HepG2 (cell line): ENCODE data around the gene MARCHF9. TPM values are rescaled to one million over a fixed set of nuclear protein-coding genes. Genes with fewer than 3 reads are reported as not detected.

Experiments
- CBX2 ChIP-seq, 2 experiments: fragments of 200-600 bp in 1 of 2; sonication (generic); formaldehyde crosslinking in 1 of 2; IDR thresholded peaks; 2 replicates each; pipeline versions ENCODE4 v1.7.0 to v1.8.1; 2018 to 2022; ENCODE audit warnings: low read depth in 2 of 2, low read length in 1 of 2, mild to moderate bottlenecking in 1 of 2, missing genetic modification reagents in 1 of 2
- CEBPG ChIP-seq: IDR thresholded peaks from 2 replicates; pipeline ENCODE4 v1.6.1; 2016
- CHCHD3 ChIP-seq: sonication (generic); formaldehyde crosslinking; IDR thresholded peaks from 2 replicates; pipeline ENCODE4 v1.8.0; 2022; ENCODE audit warnings: mild to moderate bottlenecking, missing genetic modification reagents, moderate library complexity
- FIP1L1 ChIP-seq: fragments of 200-400 bp; formaldehyde crosslinking; IDR thresholded peaks from 2 replicates; pipeline ENCODE4 v1.6.1; 2018; ENCODE audit warnings: low read depth, mild to moderate bottlenecking, low read length, moderate library complexity, borderline replicate concordance; ENCODE audit not compliant: insufficient read depth
- GMEB2 ChIP-seq: IDR thresholded peaks from 2 replicates; pipeline ENCODE4 v1.6.1; 2016; ENCODE audit warnings: missing biosample characterization, missing genetic modification reagents, low read depth
- HBP1 ChIP-seq: IDR thresholded peaks from 2 replicates; pipeline ENCODE4 v1.6.1; 2016; ENCODE audit warnings: low read depth, control low read depth
- HNRNPL ChIP-seq: fragments of 200-400 bp; formaldehyde crosslinking; IDR thresholded peaks from 2 replicates; pipeline ENCODE4 v1.6.1; 2017; ENCODE audit warnings: mild to moderate bottlenecking, low read depth, low read length
- KDM1A ChIP-seq: IDR thresholded peaks from 2 replicates; pipeline ENCODE4 v1.6.1; 2016; ENCODE audit warnings: missing compliant biosample characterization
- NCOR1 ChIP-seq: fragments of 200-600 bp; sonication (generic); IDR thresholded peaks from 2 replicates; pipeline ENCODE4 v1.7.0; 2017; ENCODE audit warnings: antibody characterized with exemption, low read length, borderline replicate concordance
- NRL ChIP-seq: sonication (generic); formaldehyde crosslinking; IDR thresholded peaks from 2 replicates; pipeline ENCODE4 v1.5.0; 2020; ENCODE audit warnings: missing genetic modification reagents, mild to moderate bottlenecking, moderate library complexity, borderline replicate concordance
- POGK ChIP-seq: sonication (generic); formaldehyde crosslinking; conservative IDR thresholded peaks from 2 replicates; pipeline ENCODE4 v1.8.0; 2022; ENCODE audit warnings: mild to moderate bottlenecking, moderate library complexity, missing genetic modification reagents
- PRDM10 ChIP-seq: sonication (generic); formaldehyde crosslinking; IDR thresholded peaks from 2 replicates; pipeline ENCODE4 v1.4.0; 2020; ENCODE audit warnings: low read depth, missing genetic modification reagents
- PRMT3 ChIP-seq: sonication (generic); formaldehyde crosslinking; IDR thresholded peaks from 2 replicates; pipeline ENCODE4 v1.8.1; 2022; ENCODE audit warnings: low read depth, mild to moderate bottlenecking, moderate library complexity, missing genetic modification reagents, borderline replicate concordance
- TBX2 ChIP-seq: sonication (generic); formaldehyde crosslinking; IDR thresholded peaks from 2 replicates; pipeline ENCODE4 v1.5.0; 2020; ENCODE audit warnings: missing genetic modification reagents, mild to moderate bottlenecking, borderline replicate concordance
- XRCC5 ChIP-seq: fragments of 200-400 bp; formaldehyde crosslinking; optimal IDR thresholded peaks from 2 replicates; pipeline ENCODE3; 2017; ENCODE audit warnings: mild to moderate bottlenecking, low read length
- ZKSCAN1 ChIP-seq: fragments of 150-350 bp; IDR thresholded peaks from 2 replicates; pipeline ENCODE4 v1.6.1; 2014; ENCODE audit warnings: low read length
- ZNF138 ChIP-seq: sonication (generic); formaldehyde crosslinking; IDR thresholded peaks from 2 replicates; pipeline ENCODE4 v1.5.0; 2020; ENCODE audit warnings: mild to moderate bottlenecking, low read depth, missing genetic modification reagents
- ZNF354B ChIP-seq: sonication (generic); formaldehyde crosslinking; IDR thresholded peaks from 2 replicates; pipeline ENCODE4 v1.8.0; 2022; ENCODE audit warnings: mild to moderate bottlenecking, missing genetic modification reagents
- ZNF552 ChIP-seq: sonication (generic); formaldehyde crosslinking; IDR thresholded peaks from 2 replicates; pipeline ENCODE4 v1.9.0; 2022; ENCODE audit warnings: missing genetic modification reagents, mild to moderate bottlenecking, borderline replicate concordance
- ZNF619 ChIP-seq: sonication (generic); formaldehyde crosslinking; IDR thresholded peaks from 2 replicates; pipeline ENCODE4 v1.4.0; 2020; ENCODE audit warnings: mild to moderate bottlenecking, missing genetic modification reagents
- ZNF777 ChIP-seq: sonication (generic); formaldehyde crosslinking; IDR thresholded peaks from 2 replicates; pipeline ENCODE4 v1.4.0; 2020; ENCODE audit warnings: missing genetic modification reagents
- polyA plus RNA-seq, 8 experiments: library from polyadenylated mRNA; depleted of rRNA in 3 of 8; stranded (reverse) in 7 of 8; unstranded in 1 of 8; fragments of >200 nt; fragmentation: Illumina TruSeq in 4 of 8; extraction: Trizol in 4 of 8; gene quantifications; 2 replicates each; pipeline versions ENCODE4 v1.2.1 to v1.2.3, GENCODE V29; 2011 to 2016; ENCODE audit warnings: low read depth in 4 of 8, missing spikeins in 1 of 8, mixed read lengths in 1 of 8; ENCODE audit not compliant: insufficient read depth in 1 of 8
- total RNA-seq, 5 experiments: library from RNA; depleted of rRNA; stranded (reverse); fragments of >200 nt; fragmentation: Illumina TruSeq; extraction: Trizol; gene quantifications; 2 replicates each; pipeline ENCODE4 v1.2.3, GENCODE V29; 2016; ENCODE audit warnings: low read depth in 1 of 5

Gene MARCHF9
- total and polyA plus RNA-seq, 2 of the 13 experiments (the other 11 are each of a cell fraction or from before 2014, with no cell fraction given), result 5.7 to 9.6 TPM

GRCh38 chr12:57771873-57772428 is 17.0 kb downstream of the MARCHF9 start, which contains the start of gene METTL1 (continued):
- TF ChIP-seq POGK (CRISPR knock-in tag) (peak; percentile 92), FIP1L1 (no peak), CHCHD3 (CRISPR knock-in tag) (peak; percentile 74; the same call in 1 of the 2 replicates), CEBPG (CRISPR knock-in tag) (no peak), HBP1 (peak; percentile 74), NCOR1 (no peak; the same call in 1 of the 2 replicates), ZNF619 (CRISPR knock-in tag) (peak; percentile 90; the same call in 1 of the 2 replicates), NRL (CRISPR knock-in tag) (peak; percentile 27; the same call in 1 of the 2 replicates), ZNF777 (CRISPR knock-in tag) (no peak), ZNF138 (peak; percentile 81; the same call in 1 of the 2 replicates), ZNF552 (CRISPR knock-in tag) (peak; percentile 49), GMEB2 (CRISPR knock-in tag) (0 out of 2 replicates have a peak, but pooled peaks have one; percentile 14), PRMT3 (0 out of 2 replicates have a peak, but pooled peaks have one; percentile 47), PRDM10 (CRISPR knock-in tag) (0 out of 2 replicates have a peak, but pooled peaks have one; percentile 62), HNRNPL (0 out of 2 replicates have a peak, but pooled peaks have one; percentile 77), ZNF354B (CRISPR knock-in tag) (0 out of 2 replicates have a peak, but pooled peaks have one; percentile 59), ZKSCAN1 (0 out of 2 replicates have a peak, but pooled peaks have one; percentile 36), KDM1A (CRISPR knock-in tag) (no peak), CBX2 (IDR thresholded peaks at IDR 0.05; ENCODE audit: low read depth, low read length) (no peak), CBX2 (CRISPR knock-in tag; IDR thresholded peaks at IDR 0.05; ENCODE audit: low read depth) (0 out of 2 replicates have a peak, but pooled peaks have one; percentile 58), XRCC5 (peak; percentile 82), TBX2 (CRISPR knock-in tag) (peak; percentile 58; the same call in 1 of the 2 replicates)
